ENCODE results near the gene ADAMTS12.

DNA sequence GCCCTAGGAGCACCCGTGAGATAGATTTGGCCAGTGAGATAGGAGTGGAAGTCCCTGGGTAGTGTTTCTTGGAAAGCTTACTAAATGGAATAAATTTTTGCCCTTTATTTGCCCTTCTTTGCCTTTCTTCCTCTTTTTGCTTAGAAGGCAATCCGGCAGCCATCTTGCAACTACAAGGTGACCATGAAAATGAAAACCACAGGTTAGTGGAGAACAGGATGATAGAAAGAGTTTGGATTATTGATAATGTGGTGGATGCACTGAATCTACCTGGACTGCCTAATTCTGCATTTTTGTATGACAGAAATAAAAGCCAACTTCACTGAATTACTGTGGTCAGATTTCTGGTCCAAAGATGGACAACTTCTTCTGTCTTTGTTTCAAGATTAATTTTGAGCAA is 417.8 kb downstream of the ADAMTS12 start:
- TF ChIP-seq CTCF (IDR thresholded peaks at IDR 0.05) (no peak), POLR2AphosphoS5 (IDR thresholded peaks at IDR 0.05) (no peak), POLR2A (IDR thresholded peaks at IDR 0.05; ENCODE audit: low read depth) (no peak)
